Activated naive CD8-positive, alpha-beta T cell (primary cell): ENCODE results near the gene B3GAT1.

Experiments
- H3K27ac Mint-ChIP-seq: one replicate; pipeline ENCODE4 v1.8.0; 2021; ENCODE audit warnings: mixed read lengths
- H3K27me3 Mint-ChIP-seq: one replicate; pipeline ENCODE4 v1.8.0; 2021; ENCODE audit warnings: mixed read lengths
- H3K36me3 Mint-ChIP-seq: one replicate; pipeline ENCODE4 v1.8.0; 2021; ENCODE audit warnings: mixed read lengths
- H3K4me1 Mint-ChIP-seq: one replicate; pipeline ENCODE4 v1.8.0; 2021; ENCODE audit warnings: low read depth, mixed read lengths
- H3K4me3 Mint-ChIP-seq: one replicate; pipeline ENCODE4 v1.8.0; 2021; ENCODE audit warnings: mild to moderate bottlenecking, mixed read lengths
- H3K9me3 Mint-ChIP-seq: one replicate; pipeline ENCODE4 v1.8.0; 2021; ENCODE audit warnings: low read depth, mixed read lengths

The B3GAT1 gene

GRCh38 chr11:134393638-134394037 is 18.4 kb downstream of the B3GAT1 start:
- H3K4me1 Mint-ChIP-seq, result no peaks in the 10 kb centered on the region
- no peaks in the 10 kb centered on the region for H3K36me3 Mint-ChIP-seq
- H3K9me3 Mint-ChIP-seq, result no peaks in the 10 kb centered on the region
- H3K27me3 Mint-ChIP-seq, result no peaks in the 10 kb centered on the region
- H3K4me3 Mint-ChIP-seq, result no peak overlapping the region
- no peak overlapping the region for H3K27ac Mint-ChIP-seq

DNA sequence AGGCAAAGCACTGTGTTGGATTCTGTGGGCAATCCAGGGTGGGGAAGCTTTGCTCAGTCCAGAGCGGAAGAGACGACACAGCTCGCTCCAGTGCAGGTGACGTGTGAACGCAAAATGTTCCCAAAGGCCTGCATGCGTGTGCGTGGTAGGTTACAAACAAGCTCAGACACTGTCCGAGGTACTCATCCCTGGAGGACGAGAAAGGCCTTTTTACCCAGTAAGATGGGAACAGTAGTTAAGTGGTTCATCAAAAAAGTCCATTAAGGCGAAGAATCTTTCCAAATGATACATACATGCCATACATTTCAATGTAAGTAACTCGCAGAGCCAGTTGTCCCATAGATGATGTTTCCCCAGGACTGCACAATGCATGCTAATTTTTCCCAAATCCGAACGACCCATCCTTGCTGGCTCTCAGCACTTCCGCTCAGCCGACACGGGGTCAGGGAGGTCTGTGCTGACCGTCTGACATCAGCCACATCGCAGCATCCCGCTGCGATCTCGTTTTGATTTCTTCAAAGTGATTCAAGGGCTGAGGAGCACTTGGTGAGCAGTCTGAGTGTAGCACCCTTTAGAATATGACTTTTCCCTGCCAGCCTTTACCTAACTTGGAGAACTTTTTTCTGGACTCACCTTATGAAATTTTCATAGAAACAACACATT is 19.0 kb downstream of the B3GAT1 start:
- H3K4me1 Mint-ChIP-seq, result no peaks in the 10 kb centered on the region
- no peaks in the 10 kb centered on the region for H3K9me3 Mint-ChIP-seq
- H3K36me3 Mint-ChIP-seq, result no peaks in the 10 kb centered on the region
- H3K4me3 Mint-ChIP-seq, result no peak overlapping the region
- no peak overlapping the region for H3K27ac Mint-ChIP-seq
- no peaks in the 10 kb centered on the region for H3K27me3 Mint-ChIP-seq

DNA sequence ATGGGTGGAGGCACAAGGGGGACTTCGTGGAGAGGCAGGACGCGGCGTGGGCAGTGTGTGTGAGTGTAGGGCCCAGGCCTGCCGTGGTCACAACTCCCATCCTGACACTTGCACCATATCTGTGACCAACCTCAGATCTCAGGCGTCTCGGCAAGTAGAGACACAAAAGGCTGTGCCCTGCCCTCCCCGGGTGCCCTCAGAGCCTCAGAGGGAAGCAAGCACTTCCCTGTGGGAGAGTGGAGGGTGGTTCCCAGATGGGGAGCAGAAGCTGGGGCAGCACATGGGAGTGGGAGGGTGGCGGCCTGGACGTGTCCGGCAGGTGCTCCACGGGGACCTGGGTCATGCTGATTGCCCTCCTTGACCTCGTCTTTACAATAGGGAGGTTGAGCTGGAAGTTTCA is 20.4 kb downstream of the B3GAT1 start:
- H3K4me1 Mint-ChIP-seq, result peaks cover 9% of the 10 kb centered on the region
- H3K9me3 Mint-ChIP-seq, result no peaks in the 10 kb centered on the region
- no peaks in the 10 kb centered on the region for H3K27me3 Mint-ChIP-seq
- H3K36me3 Mint-ChIP-seq, result no peaks in the 10 kb centered on the region
- no peak overlapping the region for H3K27ac Mint-ChIP-seq
- H3K4me3 Mint-ChIP-seq, result no peak overlapping the region

DNA sequence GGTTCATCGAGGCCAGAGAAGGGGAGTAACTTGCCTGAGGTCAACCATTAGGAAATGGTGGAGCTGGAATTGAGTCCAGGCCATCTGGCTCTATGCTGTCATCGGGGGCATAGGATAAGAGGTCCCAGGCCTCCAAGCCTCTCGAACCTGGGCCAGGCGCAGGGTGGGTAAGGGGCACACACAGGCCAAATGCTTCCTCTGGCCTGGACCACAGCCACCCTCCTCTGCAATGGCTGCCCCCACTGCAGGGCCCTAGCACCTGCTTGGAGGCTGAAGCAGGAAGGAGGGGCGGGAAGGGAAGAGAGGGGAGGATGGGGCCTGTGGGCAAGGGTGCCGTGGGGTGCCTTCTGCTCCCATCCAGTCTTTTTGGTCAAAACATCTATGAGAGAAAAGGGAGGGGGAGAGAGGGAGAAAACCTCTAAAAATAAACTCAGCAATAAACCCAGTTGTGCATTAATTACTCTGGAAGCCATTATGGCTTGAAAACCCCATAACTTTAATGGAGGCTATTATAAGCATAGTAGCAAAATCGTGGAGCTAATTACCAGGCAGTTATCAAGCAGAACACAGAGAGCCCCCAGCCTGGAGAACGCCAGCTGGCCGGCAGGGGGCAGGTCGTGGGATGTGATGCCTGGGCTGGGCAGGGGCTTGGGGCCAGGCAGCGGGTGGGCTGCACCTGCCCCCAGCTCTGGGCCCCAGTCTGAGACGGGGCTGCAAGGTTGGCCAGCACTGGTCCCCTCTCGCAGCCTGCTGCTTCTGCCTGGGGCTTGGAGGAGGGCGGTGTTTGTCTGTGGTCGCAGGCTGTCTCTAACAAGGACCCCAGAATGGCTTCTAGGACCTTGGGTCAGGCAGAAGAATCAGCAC is 21.1 kb downstream of the B3GAT1 start:
- Mint-ChIP-seq H3K27ac (no peak overlapping the region), H3K36me3 (no peaks in the 10 kb centered on the region), H3K4me1 (peaks cover 16% of the 10 kb centered on the region), H3K27me3 (peaks cover under 1% of the 10 kb centered on the region), H3K4me3 (no peak overlapping the region), H3K9me3 (no peaks in the 10 kb centered on the region)

GRCh38 chr11:134389464-134390180 is 22.4 kb downstream of the B3GAT1 start:
- Mint-ChIP-seq H3K9me3 (no peaks in the 10 kb centered on the region), H3K4me3 (no peak overlapping the region)

DNA sequence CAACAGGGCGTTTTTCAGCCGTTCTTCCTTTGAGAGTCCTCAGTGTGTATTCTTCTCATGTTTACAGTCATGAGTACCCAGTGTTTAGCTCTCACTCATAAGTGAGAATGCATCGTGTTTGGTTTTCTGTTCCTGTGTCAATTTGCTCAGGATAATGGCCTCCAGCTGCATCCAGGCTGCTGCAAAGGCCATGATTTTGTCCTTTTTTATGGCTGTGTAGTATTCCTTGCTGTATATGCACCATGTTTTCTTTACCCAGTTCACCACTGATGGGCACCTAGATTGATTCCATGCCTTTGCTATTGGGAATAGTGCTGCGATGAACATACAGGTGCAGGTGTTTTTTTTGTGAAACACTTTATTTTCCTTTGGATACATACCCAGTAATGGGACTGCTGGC is 23.5 kb downstream of the B3GAT1 start:
- no peaks in the 10 kb centered on the region for H3K9me3 Mint-ChIP-seq
- H3K36me3 Mint-ChIP-seq, result no peaks in the 10 kb centered on the region
- no peak overlapping the region for H3K4me3 Mint-ChIP-seq
- no peak overlapping the region for H3K27ac Mint-ChIP-seq
- H3K27me3 Mint-ChIP-seq, result peaks cover 8% of the 10 kb centered on the region
- peaks cover 19% of the 10 kb centered on the region for H3K4me1 Mint-ChIP-seq

More at GRCh38 chr11:134389464-134390180, 22.4 kb downstream of the B3GAT1 start:
- Mint-ChIP-seq H3K36me3 (no peaks in the 10 kb centered on the region), H3K27me3 (peaks cover 7% of the 10 kb centered on the region), H3K27ac (no peak overlapping the region), H3K4me1 (peaks cover 19% of the 10 kb centered on the region)

GRCh38 chr11:134387501-134387900 is 24.5 kb downstream of the B3GAT1 start:
- Mint-ChIP-seq H3K27me3 (peaks cover 8% of the 10 kb centered on the region), H3K9me3 (no peaks in the 10 kb centered on the region), H3K4me3 (peak overlapping the region; percentile 5), H3K36me3 (no peaks in the 10 kb centered on the region), H3K4me1 (peaks cover 19% of the 10 kb centered on the region), H3K27ac (no peak overlapping the region)

- Mint-ChIP-seq H3K27ac (no peak overlapping the region), H3K9me3 (no peaks in the 10 kb centered on the region), H3K36me3 (no peaks in the 10 kb centered on the region), H3K4me1 (peaks cover 19% of the 10 kb centered on the region), H3K4me3 (peak overlapping the region; percentile 5), H3K27me3 (peaks cover 10% of the 10 kb centered on the region)
Measured at GRCh38 chr11:134386945-134387344, 25.1 kb downstream of the B3GAT1 start.

DNA sequence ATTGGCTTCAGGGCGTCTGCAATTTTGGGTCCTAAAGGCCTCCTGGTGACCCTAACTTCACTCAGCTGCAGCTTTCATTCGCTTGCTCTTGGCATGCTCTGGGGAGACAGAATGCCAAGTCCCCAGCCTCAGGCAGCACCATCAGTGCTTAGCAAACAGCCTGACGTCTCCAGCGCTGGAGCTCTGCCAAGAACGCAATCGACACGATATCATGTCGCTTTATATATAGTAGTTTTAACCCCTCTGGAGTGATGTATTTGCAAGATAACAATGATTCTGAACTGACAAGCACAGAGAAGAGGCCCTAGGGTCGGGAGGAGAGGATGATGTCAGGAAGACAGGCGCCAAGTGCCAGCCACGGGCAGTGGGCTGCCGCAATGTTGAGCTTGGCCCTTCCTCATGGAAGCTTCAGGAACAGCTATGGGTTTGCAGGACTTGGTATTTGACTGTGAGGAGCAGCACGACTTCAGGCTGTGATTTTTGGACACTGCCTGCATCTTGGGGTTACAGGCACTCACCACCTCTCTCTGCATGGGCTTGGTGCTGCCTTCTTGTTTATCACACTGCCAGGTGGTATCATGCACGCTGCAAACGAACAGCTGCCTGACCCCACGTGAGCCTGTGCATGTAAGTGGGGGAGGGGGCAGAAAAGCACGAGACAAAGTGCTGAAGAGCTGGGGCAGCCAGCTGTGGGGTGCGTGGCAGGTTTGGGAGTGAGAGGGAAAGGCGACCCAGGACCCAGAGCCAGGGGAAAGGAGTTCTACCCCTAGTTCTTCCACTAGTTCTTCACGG is 26.1 kb downstream of the B3GAT1 start:
- H3K9me3 Mint-ChIP-seq, result no peaks in the 10 kb centered on the region
- H3K27ac Mint-ChIP-seq, result no peak overlapping the region
- no peak overlapping the region for H3K4me3 Mint-ChIP-seq

GRCh38 chr11:134385171-134385570 is 26.9 kb downstream of the B3GAT1 start:
- peaks cover 10% of the 10 kb centered on the region for H3K27me3 Mint-ChIP-seq
- H3K4me1 Mint-ChIP-seq, result peaks cover 19% of the 10 kb centered on the region
- no peak overlapping the region for H3K27ac Mint-ChIP-seq
- H3K9me3 Mint-ChIP-seq, result no peaks in the 10 kb centered on the region
- no peak overlapping the region for H3K4me3 Mint-ChIP-seq
- no peaks in the 10 kb centered on the region for H3K36me3 Mint-ChIP-seq

More for the DNA sequence above, 26.1 kb downstream of the B3GAT1 start:
- H3K27me3 Mint-ChIP-seq, result peaks cover 10% of the 10 kb centered on the region
- H3K36me3 Mint-ChIP-seq, result no peaks in the 10 kb centered on the region
- H3K4me1 Mint-ChIP-seq, result peaks cover 19% of the 10 kb centered on the region

DNA sequence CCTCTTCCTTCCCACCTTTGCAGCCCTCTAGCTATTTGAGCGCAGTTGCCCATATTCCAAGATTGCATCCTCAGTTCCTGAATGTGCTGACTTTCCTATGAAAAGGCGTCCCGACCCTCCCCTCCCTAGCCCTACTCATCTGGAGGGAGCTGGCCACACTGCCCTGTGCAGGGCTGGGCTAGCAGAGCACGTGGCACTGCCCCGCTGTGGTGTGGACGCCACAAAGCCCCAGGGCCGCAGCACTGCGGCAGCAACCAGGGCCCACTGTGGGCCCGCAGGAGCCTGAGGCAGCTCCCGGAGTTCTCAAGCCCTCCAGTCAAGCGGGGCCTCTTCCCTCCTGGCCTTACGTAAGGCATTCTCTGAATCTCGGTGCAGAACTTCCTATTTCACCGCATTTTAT is 27.6 kb downstream of the B3GAT1 start:
- Mint-ChIP-seq H3K9me3 (no peaks in the 10 kb centered on the region), H3K27me3 (peaks cover 10% of the 10 kb centered on the region), H3K4me1 (peaks cover 19% of the 10 kb centered on the region), H3K4me3 (no peak overlapping the region), H3K36me3 (no peaks in the 10 kb centered on the region), H3K27ac (no peak overlapping the region)

DNA sequence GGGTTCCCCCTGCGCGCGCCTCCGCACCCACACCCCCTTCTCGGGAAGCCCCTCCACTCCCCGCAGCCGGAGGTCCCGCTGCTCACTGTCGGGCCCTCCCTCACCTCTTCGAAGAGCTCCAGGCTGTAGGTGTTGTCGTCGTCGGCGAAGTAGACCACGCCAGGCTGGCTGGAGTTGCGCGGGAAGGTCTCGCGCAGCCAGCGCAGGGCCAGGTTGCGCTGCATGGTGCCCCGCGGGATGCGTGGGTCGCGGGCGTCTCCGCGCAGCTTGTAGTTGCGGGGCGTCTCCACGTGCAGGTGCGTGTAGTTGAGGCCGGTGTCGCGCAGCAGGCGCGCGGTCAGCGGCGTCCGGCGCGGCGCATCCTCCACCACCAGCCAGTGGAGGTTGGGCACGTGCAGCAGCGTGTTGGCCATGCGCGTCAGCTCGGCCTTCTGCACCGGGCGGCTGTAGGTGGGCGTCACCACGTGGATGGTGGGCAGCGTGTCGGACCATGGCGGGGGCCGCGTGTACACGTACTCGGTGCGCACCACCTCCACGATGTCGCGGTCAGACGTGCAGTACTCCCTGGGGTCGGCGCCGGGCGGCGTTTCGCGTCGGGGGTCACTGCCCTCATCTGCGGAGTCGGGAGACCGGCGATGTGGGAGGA is 28.3 kb downstream of the B3GAT1 start:
- H3K27ac Mint-ChIP-seq, result no peak overlapping the region
- H3K36me3 Mint-ChIP-seq, result no peaks in the 10 kb centered on the region
- H3K27me3 Mint-ChIP-seq, result peaks cover 10% of the 10 kb centered on the region
- peaks cover 19% of the 10 kb centered on the region for H3K4me1 Mint-ChIP-seq
- no peak overlapping the region for H3K4me3 Mint-ChIP-seq
- H3K9me3 Mint-ChIP-seq, result no peaks in the 10 kb centered on the region

DNA sequence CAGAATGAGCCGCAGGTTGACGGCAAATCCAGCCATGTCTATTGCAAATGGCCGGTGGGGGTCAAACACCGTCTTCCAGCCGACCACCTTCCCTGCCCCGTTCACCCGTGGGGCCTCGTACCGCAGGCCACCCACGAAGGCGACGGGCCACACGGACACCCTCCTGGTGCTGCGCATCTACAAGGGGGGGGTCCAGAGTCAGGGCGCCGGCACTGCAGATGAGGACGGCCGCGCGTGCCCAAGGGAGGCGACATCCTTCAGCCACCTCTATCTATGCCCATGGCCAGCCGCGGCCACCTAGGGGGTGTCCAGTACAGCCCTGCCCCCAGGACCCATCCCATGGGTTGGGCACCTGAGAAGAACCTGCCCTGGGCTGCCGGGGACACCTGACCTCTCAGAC is 29.2 kb downstream of the B3GAT1 start:
- H3K4me3 Mint-ChIP-seq, result no peak overlapping the region
- H3K9me3 Mint-ChIP-seq, result no peaks in the 10 kb centered on the region
- peaks cover 19% of the 10 kb centered on the region for H3K4me1 Mint-ChIP-seq
- H3K36me3 Mint-ChIP-seq, result no peaks in the 10 kb centered on the region
- peaks cover 10% of the 10 kb centered on the region for H3K27me3 Mint-ChIP-seq
- H3K27ac Mint-ChIP-seq, result no peak overlapping the region

DNA sequence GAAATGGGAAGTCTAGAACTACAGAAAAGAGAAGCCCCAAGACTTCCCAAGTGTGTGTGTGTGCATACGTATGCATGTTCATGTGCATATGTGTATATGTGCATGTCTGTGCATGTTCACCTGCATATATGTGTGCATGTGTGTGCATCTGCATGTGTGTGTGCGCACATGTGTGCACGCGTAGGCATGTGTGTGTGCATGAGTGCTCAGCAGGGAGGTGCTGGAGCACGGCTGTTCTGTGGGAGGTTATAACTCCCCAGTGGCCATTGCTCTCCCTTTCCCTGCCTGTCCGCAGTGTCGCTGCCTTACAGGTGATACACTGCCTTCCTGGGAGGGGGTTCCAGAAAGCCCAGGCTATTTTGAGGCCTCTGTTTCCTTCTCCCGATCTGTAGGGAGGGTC is 29.8 kb downstream of the B3GAT1 start:
- H3K9me3 Mint-ChIP-seq, result no peaks in the 10 kb centered on the region
- H3K36me3 Mint-ChIP-seq, result no peaks in the 10 kb centered on the region
- H3K27ac Mint-ChIP-seq, result no peak overlapping the region
- peaks cover 16% of the 10 kb centered on the region for H3K4me1 Mint-ChIP-seq
- no peak overlapping the region for H3K4me3 Mint-ChIP-seq
- H3K27me3 Mint-ChIP-seq, result peaks cover 10% of the 10 kb centered on the region
